D721Med (cell line): ENCODE measurements around the gene VAC14.

ENCODE experiments used
- DNase-seq: peaks from one replicate; pipeline ENCODE4 v3.0.0; 2011; ENCODE audit warnings: low spot score; ENCODE audit not compliant: insufficient read length
- FAIRE-seq: peaks from 2 replicates; lab custom pipeline; 2011; peaks lifted over from hg19 to GRCh38; lab: Jason Lieb, UNC
- TF ChIP-seq, protein P1 (sequence below): IDR thresholded peaks from 2 replicates; pipeline ENCODE4 v1.5.1; 2012; ENCODE audit warnings: mild to moderate bottlenecking, control low read depth; ENCODE audit not compliant: insufficient read depth; ENCODE audit errors: missing control alignments

Gene VAC14

DNA sequence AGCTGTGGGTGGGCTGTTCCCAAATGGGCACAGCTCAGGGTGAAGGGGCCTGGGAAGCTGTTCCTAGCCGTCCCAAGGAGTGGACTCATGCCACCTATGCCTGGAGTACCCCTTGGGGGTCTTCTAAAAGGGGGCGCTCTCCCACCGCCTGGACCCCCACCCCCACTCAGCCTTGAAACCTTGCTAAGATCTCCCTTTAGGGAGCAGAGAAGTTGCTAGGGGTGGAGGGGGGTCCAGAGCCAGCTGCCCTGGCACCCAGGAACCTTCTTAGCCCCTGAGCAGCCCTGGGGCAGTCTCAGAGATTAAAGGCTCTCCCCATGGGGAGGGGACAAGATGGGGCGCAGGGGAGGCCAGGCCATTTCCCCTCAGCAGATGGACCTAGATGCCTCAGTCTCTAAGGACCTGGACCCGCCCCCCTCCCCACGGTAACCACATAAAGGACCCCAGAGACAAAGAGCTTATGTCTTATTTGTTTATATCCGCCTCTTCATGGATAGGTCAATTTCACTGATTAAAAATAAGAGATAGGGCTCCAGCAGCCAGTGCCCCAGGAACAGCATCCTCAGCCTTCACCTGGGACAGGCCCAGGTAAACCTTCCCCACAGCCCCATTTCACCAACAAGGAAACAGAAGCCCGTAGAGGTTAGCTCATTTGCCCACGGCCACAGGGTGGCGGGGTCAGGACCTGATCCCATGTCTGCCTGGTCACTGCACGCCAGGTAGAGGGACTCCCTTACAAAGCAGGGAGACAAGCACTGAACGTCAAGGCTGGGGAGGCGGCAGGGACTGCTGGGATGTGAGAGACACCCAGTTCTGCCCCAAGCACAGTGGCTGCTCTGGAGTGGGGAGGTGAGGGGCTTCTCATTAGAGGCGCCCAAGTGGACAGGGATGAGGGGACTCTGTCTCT lies 118.5 kb downstream of the VAC14 start:
- TF ChIP-seq, protein P1, sequence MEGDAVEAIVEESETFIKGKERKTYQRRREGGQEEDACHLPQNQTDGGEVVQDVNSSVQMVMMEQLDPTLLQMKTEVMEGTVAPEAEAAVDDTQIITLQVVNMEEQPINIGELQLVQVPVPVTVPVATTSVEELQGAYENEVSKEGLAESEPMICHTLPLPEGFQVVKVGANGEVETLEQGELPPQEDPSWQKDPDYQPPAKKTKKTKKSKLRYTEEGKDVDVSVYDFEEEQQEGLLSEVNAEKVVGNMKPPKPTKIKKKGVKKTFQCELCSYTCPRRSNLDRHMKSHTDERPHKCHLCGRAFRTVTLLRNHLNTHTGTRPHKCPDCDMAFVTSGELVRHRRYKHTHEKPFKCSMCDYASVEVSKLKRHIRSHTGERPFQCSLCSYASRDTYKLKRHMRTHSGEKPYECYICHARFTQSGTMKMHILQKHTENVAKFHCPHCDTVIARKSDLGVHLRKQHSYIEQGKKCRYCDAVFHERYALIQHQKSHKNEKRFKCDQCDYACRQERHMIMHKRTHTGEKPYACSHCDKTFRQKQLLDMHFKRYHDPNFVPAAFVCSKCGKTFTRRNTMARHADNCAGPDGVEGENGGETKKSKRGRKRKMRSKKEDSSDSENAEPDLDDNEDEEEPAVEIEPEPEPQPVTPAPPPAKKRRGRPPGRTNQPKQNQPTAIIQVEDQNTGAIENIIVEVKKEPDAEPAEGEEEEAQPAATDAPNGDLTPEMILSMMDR: no peak
- FAIRE-seq (no peak), DNase-seq (no peak)

DNA sequence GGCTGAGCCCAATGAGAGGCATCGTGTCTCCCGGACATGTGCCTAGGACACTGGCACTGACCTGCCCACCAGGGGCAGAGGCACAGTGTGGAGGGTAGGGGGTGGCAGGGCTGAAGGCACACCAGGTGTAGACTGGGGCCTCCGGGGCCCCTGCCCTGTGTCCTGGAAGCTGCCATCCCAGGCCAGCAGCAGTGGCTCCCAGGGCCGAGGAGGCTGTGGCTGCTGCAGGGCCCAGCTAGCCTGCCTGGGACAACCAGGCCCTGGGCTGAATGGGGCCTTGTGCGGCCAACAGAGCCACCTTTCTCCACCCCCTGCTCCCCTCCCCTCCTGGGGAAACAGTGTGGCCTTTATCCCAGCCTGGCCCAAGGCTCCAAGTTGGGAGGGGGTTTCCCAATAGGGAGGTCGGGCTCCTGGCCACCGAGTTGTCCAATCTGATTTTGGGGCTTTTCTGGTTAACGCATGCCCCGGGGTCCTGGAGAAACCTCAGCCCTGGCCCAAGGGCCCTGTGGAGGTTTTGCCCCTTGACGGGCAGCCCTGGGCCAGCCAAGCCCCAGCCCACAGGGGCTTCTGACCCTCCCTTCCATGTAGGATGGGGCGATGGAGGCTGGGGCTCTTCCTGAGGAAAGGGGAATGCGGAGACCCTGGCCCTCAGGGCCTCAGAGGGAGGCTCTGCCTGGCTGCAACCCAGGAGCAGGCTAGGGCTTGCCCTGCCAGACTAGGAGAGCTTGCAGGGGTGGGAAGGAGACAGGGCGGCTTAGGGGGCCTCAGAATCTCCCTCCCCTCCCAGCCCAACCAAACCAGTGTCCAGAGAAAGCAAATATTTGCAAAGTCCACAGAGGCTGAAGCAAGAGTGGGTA lies 119.3 kb downstream of the VAC14 start:
- FAIRE-seq: no peak
- TF ChIP-seq, protein P1: no peak
- DNase-seq: no peak

DNA sequence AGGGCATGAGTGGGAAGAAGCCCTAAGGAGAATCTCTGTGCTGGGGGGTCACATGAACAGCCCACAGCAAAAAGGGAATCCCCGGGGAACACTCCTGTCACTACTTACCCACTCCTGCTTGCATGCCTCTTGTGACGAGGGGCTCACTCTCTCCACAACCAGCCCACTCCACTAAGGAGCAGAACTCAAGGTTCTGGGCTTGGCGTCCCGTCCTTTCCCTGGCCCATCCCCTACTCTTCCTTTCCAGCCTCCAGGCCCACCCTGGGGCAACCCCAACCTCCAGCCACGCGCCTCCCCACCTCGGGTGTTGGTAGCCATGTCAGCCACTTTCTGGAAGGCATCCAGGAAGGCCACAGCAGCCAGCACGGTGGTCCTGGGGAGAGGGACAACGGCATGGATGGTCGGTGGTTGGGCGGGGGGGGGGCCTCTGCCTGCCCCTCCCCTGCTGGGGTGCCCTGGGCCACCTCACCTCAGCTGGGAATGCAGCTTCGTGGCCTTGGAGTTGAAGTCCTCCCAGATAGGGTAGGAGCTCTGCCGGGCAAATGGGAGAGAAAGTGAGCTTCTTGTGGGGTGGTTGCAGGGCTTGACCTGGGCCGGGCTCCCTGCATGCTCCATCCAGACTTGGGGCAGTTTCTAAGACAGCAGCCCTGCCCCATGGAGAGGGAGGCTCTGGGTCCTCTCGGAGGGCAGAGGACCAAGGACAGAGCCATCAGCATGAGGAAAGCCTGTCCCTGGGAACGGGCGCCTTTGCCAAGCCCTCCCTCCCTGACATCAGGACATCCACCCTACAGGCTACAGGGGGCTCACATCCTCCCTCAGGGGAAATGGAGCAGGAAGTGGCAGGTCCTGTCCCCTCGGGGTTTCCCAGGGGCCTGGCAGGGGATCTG lies 120.2 kb downstream of the VAC14 start:
- no peak for FAIRE-seq
- TF ChIP-seq, protein P1: no peak
- DNase-seq: no peak

DNA sequence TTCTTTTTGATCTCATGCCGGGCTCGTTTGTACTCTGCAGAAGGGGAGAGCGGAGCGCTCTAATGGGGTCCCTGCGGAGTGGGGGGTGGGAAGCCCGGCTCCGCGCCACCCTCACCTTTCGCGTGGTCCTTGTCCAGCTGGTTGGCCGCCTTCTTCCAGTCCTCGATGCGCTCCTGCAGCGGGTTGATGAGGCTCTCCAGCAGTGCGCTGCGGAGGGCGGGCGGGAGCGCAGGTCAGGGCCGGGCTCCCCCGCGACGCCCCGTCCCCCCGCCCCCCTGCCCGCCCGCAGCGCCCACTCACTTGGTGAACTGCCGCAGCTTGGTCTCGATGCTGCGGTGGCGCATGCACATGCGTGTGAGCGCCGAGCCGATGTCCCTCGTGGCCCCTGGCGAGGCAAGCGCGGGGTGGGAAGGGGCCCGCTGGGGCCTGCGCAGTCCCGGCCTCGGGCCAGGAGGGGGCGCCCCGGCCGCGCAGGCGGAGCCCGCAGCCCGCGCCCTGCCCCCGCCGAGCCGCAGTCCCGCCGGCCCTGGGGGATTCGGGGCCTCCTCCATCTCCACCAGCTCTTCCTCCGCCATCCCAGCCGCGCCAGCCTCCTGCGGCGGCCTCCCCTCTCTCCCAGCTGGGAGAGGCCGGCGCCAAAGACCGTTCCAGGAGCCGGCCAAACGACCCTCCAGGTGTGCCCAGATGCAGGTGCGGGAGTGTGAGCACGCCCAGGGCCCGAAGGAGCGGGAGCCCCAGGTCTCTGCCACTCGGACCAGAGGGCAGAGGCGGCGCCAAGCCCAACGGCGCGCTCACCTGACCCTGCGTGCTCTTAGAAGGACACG lies 121.1 kb downstream of the VAC14 start:
- FAIRE-seq: no peak
- DNase-seq: no peak

DNA sequence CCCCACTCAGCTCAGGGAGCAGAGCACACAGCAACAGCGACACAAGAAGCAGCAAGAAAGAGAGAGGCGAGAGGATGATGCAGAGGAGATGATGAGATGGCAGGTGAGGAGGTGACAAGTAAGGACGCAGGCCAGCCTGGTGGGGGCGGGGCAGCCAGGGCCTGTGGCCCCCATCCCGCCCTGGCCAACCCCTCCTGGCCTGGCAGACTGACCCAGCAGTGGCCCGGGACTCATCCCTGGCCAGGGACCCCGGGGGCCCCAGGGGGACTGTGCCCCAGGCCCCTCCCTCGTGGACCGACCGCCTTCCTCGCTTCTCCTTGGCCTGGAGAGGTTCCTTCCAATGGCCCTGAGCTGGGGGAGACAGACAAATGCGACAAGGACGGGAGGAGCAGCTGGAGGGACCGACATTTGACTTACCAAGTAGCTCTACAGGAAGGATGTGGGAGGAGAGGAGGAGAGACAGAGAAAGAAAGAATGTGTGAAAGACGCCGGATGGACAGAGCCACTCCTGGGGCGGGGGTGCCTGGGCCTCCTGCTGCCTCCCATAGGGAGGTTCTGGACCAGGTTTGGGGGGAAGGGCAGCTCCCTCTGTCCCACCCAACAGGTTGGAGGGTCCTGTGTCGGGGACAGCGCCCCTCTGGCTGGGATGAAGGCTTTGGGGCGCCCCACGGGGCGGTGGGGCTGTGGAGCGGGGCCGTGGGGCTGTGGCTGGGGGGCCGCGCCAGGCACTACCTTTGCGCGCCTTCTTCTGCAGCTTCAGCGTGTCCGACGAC lies 121.9 kb downstream of the VAC14 start:
- TF ChIP-seq, protein P1: no peak
- DNase-seq: no peak
- no peak for FAIRE-seq

More for the DNA sequence above, 121.1 kb downstream of the VAC14 start:
- TF ChIP-seq, protein P1: peak; percentile 21
